DOHH2 (cell line): ENCODE measurements around the gene MAP4K4.

Source experiments
- H3F3A ChIP-seq: fragments of 200-600 bp; sonication (generic), shearing (Covaris generic); 2 replicates; pipeline ENCODE4 v1.6.0; 2016; ENCODE audit warnings: antibody characterized with exemption, mild to moderate bottlenecking; ENCODE audit not compliant: control insufficient read depth, insufficient read depth
- H3K27ac ChIP-seq: fragments of 200-600 bp; sonication (generic); 2 replicates; pipeline ENCODE4 v1.5.1; 2014; ENCODE audit warnings: low read depth, mild to moderate bottlenecking, low read length, moderate library complexity
- H3K27me3 ChIP-seq: fragments of 200-600 bp; sonication (generic); 2 replicates; pipeline ENCODE4 v1.6.1; 2014; ENCODE audit warnings: mild to moderate bottlenecking, low read length, mixed read lengths; ENCODE audit not compliant: control insufficient read depth
- H3K36me3 ChIP-seq: fragments of 200-600 bp; sonication (generic); 2 replicates; pipeline ENCODE4 v1.6.1; 2014; ENCODE audit warnings: mild to moderate bottlenecking, low read length, moderate library complexity, mixed read lengths; ENCODE audit not compliant: control insufficient read depth
- H3K4me1 ChIP-seq: fragments of 200-600 bp; sonication (generic); 2 replicates; pipeline ENCODE4 v1.6.1; 2014; ENCODE audit warnings: mild to moderate bottlenecking, low read length, mixed read lengths; ENCODE audit not compliant: control insufficient read depth
- H3K4me2 ChIP-seq: fragments of 200-600 bp; sonication (generic); 2 replicates; pipeline ENCODE4 v1.6.0; 2014; ENCODE audit warnings: mild to moderate bottlenecking, low read length, moderate library complexity
- H3K4me3 ChIP-seq: fragments of 200-600 bp; sonication (generic); 2 replicates; pipeline ENCODE4 v1.5.1; 2014; ENCODE audit warnings: mild to moderate bottlenecking, low read length, mixed read lengths
- H3K79me2 ChIP-seq: fragments of 200-600 bp; sonication (generic); 2 replicates; pipeline ENCODE4 v1.6.1; 2014; ENCODE audit warnings: mild to moderate bottlenecking, low read length, mixed read lengths; ENCODE audit not compliant: control insufficient read depth
- H3K9me2 ChIP-seq: fragments of 200-600 bp; sonication (generic); replicated peaks from 2 replicates; pipeline ENCODE4 v1.6.1; 2014; ENCODE audit warnings: mild to moderate bottlenecking, low read length, mixed read lengths; ENCODE audit not compliant: control insufficient read depth
- H3K9me3 ChIP-seq: fragments of 200-600 bp; sonication (generic); 2 replicates; pipeline ENCODE4 v1.6.1; 2014; ENCODE audit warnings: antibody characterized with exemption, low read length, mixed read lengths; ENCODE audit not compliant: control insufficient read depth, insufficient read depth
- H4K20me1 ChIP-seq: fragments of 200-600 bp; sonication (generic); 2 replicates; pipeline ENCODE4 v1.6.0; 2014; ENCODE audit warnings: low read depth, mild to moderate bottlenecking, antibody characterized with exemption, low read length, moderate library complexity; ENCODE audit not compliant: control insufficient read depth, insufficient read depth
- EZH2phosphoT487 ChIP-seq: fragments of 200-600 bp; sonication (generic); IDR thresholded peaks from 2 replicates; pipeline ENCODE4 v1.6.1; 2017; ENCODE audit warnings: borderline replicate concordance, mild to moderate bottlenecking, antibody characterized with exemption, low read length, moderate library complexity, mixed read lengths
- TF ChIP-seq, protein P1 (sequence below): fragments of 200-600 bp; sonication (generic); IDR thresholded peaks from one replicate; pipeline ENCODE4 v1.5.1; 2014; ENCODE audit warnings: antibody characterized with exemption, mild to moderate bottlenecking, low read depth, low read length; ENCODE audit not compliant: poor library complexity, severe bottlenecking

MAP4K4 gene

DNA sequence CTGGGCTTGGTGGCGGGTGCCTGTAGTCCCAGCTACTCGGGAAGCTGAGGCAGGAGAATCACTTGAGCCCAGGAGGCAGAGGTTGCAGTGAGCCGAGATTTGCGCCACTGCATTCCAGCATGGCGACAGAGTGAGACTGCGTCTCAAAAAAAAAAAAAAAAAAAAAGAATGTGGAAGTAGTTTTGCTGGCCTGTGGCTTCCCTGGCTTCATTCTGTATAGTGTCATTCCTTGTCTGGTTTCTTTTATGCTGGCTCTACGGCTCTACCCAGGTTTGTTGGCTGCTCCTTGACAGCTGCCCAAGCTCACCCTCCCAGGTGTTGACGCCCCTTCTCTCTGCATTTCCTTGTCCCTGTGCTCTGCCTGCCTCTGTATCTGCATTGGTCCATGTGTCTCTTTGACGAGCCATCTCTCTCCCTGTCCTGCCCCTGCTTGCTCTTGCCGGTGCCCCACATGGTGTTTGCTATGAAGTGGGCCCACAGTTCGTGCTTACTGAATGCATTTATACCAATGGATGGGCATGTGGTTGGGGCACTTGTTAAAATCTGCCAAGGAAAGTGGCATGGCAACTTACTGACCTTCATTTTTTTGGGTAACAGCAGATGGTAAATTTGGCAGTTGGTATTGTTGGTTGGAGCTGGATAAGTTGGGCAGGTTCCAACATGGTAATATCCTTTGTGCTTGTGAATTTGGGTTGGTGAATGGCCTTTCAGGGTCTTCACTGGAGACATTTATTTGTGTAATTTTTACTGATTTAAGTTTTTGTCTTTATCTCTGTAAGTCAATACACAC lies 113.9 kb downstream of the MAP4K4 start:
- Histone ChIP-seq H3K4me1 (peaks cover 31% of the 10 kb centered on the region), H3K4me3 (no peak overlapping the region), H4K20me1 (peaks cover 15% of the 10 kb centered on the region; the same call in 1 of the 2 replicates), H3K27me3 (no peaks in the 10 kb centered on the region), H3K9me3 (no peaks in the 10 kb centered on the region), H3K4me2 (no peak overlapping the region), H3K79me2 (peaks cover 95% of the 10 kb centered on the region), H3K9me2 (no peaks in the 10 kb centered on the region), H3F3A (peaks cover 4% of the 10 kb centered on the region), H3K36me3 (peaks cover 14% of the 10 kb centered on the region), H3K27ac (no peak overlapping the region)
- TF ChIP-seq, protein P1, sequence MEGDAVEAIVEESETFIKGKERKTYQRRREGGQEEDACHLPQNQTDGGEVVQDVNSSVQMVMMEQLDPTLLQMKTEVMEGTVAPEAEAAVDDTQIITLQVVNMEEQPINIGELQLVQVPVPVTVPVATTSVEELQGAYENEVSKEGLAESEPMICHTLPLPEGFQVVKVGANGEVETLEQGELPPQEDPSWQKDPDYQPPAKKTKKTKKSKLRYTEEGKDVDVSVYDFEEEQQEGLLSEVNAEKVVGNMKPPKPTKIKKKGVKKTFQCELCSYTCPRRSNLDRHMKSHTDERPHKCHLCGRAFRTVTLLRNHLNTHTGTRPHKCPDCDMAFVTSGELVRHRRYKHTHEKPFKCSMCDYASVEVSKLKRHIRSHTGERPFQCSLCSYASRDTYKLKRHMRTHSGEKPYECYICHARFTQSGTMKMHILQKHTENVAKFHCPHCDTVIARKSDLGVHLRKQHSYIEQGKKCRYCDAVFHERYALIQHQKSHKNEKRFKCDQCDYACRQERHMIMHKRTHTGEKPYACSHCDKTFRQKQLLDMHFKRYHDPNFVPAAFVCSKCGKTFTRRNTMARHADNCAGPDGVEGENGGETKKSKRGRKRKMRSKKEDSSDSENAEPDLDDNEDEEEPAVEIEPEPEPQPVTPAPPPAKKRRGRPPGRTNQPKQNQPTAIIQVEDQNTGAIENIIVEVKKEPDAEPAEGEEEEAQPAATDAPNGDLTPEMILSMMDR: no peak
- TF ChIP-seq EZH2phosphoT487: no peak

DNA sequence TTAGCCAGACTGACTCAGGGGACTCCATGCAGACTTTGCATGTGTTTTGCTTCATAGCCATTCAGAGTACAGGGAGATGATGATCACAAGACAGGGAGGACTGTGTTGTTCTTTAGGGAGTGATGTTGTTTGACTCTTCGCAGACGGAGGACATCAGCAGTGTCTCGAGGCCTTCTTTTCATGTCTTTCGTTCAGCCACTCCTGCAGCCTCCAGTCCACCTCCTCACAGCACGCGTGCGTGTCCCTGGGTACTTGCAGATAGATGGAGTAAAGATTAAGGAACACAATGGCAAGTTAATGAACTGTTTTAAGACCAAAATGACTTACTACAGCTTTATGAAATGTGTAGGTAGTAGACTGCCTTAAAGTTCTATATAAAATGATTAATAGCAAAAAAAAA lies 114.7 kb downstream of the MAP4K4 start:
- peaks cover 13% of the 10 kb centered on the region for H3K36me3 ChIP-seq
- H3K4me2 ChIP-seq: no peak overlapping the region
- no peaks in the 10 kb centered on the region for H3K9me3 ChIP-seq
- peaks cover 15% of the 10 kb centered on the region; the same call in 1 of the 2 replicates for H4K20me1 ChIP-seq
- H3K4me3 ChIP-seq: no peak overlapping the region
- no peaks in the 10 kb centered on the region for H3K27me3 ChIP-seq
- no peaks in the 10 kb centered on the region for H3K9me2 ChIP-seq
- peaks cover 95% of the 10 kb centered on the region for H3K79me2 ChIP-seq
- H3K4me1 ChIP-seq: peaks cover 31% of the 10 kb centered on the region
- no peak overlapping the region for H3K27ac ChIP-seq
- H3F3A ChIP-seq: peaks cover 4% of the 10 kb centered on the region
- TF ChIP-seq EZH2phosphoT487: no peak
- TF ChIP-seq, protein P1: no peak

GRCh38 chr2:101814752-101815151 lies 117.2 kb downstream of the MAP4K4 start:
- Histone ChIP-seq H3K9me2 (no peaks in the 10 kb centered on the region), H3K79me2 (peaks cover 96% of the 10 kb centered on the region), H3K4me2 (no peak overlapping the region), H3K9me3 (no peaks in the 10 kb centered on the region), H4K20me1 (peaks cover 18% of the 10 kb centered on the region; the same call in 1 of the 2 replicates), H3K27me3 (no peaks in the 10 kb centered on the region), H3K4me1 (peaks cover 22% of the 10 kb centered on the region), H3K4me3 (no peak overlapping the region), H3K36me3 (peaks cover under 1% of the 10 kb centered on the region; the same call in 1 of the 2 replicates), H3F3A (no peaks in the 10 kb centered on the region; the same call in 1 of the 2 replicates), H3K27ac (no peak overlapping the region)
- TF ChIP-seq, protein P1: no peak
- TF ChIP-seq EZH2phosphoT487: no peak
